ENCODE measurements around the gene DPP6. TPM values are rescaled to one million over a fixed set of nuclear protein-coding genes. Genes with fewer than 3 reads are reported as not detected.

Gene DPP6
- total and polyA plus RNA-seq, 9 donors, result 0.22 to 3.9 (median 1.3) TPM; not detected in 1

GRCh38 chr7:154390961-154391360 lies 338.8 kb downstream of the DPP6 start:
- Histone ChIP-seq H3K36me3 (no peaks in the 10 kb centered on the region), H3K27ac (no peak overlapping the region), H3K4me1 (ENCODE audit: insufficient read depth) (no peaks in the 10 kb centered on the region), H3K4me3 (no peak overlapping the region), H3K27me3 (no peaks in the 10 kb centered on the region), H3K9me3 (no peaks in the 10 kb centered on the region)
- WGBS, 3 donors, result 92 to 95% (median 93%) methylated on average over 17 of the region's 17 CpGs
- no peak for TF ChIP-seq CTCF (IDR thresholded peaks at IDR 0.05)
- TF ChIP-seq POLR2A (IDR thresholded peaks at IDR 0.05), result no peak
- TF ChIP-seq EP300 (IDR thresholded peaks at IDR 0.05), result no peak
- DNase-seq, result no peak
- intact Hi-C loops (cut with DNase I), result no loop called here

GRCh38 chr7:154394804-154395203 lies 342.6 kb downstream of the DPP6 start:
- H3K27ac ChIP-seq, result no peak overlapping the region
- DNase-seq, result no peak
- H3K36me3 ChIP-seq, result no peaks in the 10 kb centered on the region
- no peaks in the 10 kb centered on the region for H3K27me3 ChIP-seq
- TF ChIP-seq CTCF (IDR thresholded peaks at IDR 0.05) (no peak), EP300 (IDR thresholded peaks at IDR 0.05) (no peak), POLR2A (IDR thresholded peaks at IDR 0.05) (no peak)
- H3K4me3 ChIP-seq, result no peak overlapping the region
- no peaks in the 10 kb centered on the region for H3K9me3 ChIP-seq
- 75 to 94% (median 79%) methylated on average over 2 of the region's 2 CpGs for WGBS, 3 donors
- intact Hi-C loops (cut with DNase I), result no loop called here
- H3K4me1 ChIP-seq (ENCODE audit: insufficient read depth), result no peaks in the 10 kb centered on the region

GRCh38 chr7:154406312-154406711 lies 354.1 kb downstream of the DPP6 start:
- no peaks in the 10 kb centered on the region for H3K9me3 ChIP-seq
- H3K27ac ChIP-seq, result no peak overlapping the region
- no peak for TF ChIP-seq POLR2A (IDR thresholded peaks at IDR 0.05)
- TF ChIP-seq CTCF (IDR thresholded peaks at IDR 0.05), result no peak
- no peak for TF ChIP-seq EP300 (IDR thresholded peaks at IDR 0.05)
- WGBS, 3 donors, result 84 to 86% (median 86%) methylated on average over 8 of the region's 8 CpGs
- H3K4me1 ChIP-seq (ENCODE audit: insufficient read depth), result no peaks in the 10 kb centered on the region
- intact Hi-C loops (cut with DNase I), result no loop called here
- no peak for DNase-seq
- H3K27me3 ChIP-seq, result no peaks in the 10 kb centered on the region
- no peak overlapping the region for H3K4me3 ChIP-seq
- no peaks in the 10 kb centered on the region for H3K36me3 ChIP-seq

- H3K9me3 ChIP-seq, result no peaks in the 10 kb centered on the region
- no peak for DNase-seq
- TF ChIP-seq EP300 (IDR thresholded peaks at IDR 0.05) (no peak), CTCF (IDR thresholded peaks at IDR 0.05) (no peak), POLR2A (IDR thresholded peaks at IDR 0.05) (no peak)
- H3K4me1 ChIP-seq (ENCODE audit: insufficient read depth), result no peaks in the 10 kb centered on the region
- H3K27ac ChIP-seq, result no peak overlapping the region
- 47 to 52% (median 49%) methylated on average over 5 of the region's 5 CpGs for WGBS, 3 donors
- H3K36me3 ChIP-seq, result no peaks in the 10 kb centered on the region
- H3K27me3 ChIP-seq, result no peaks in the 10 kb centered on the region
- no peak overlapping the region for H3K4me3 ChIP-seq
- intact Hi-C loops (cut with DNase I), result no loop called here
Measured at GRCh38 chr7:154409703-154410311, 357.6 kb downstream of the DPP6 start.

Data from ovary (tissue), 9 donors.